ENCODE measurements around the gene NTM.

GRCh38 chr11:132285631-132286030 is 915.2 kb downstream of the NTM start:
- TF ChIP-seq, protein P1, sequence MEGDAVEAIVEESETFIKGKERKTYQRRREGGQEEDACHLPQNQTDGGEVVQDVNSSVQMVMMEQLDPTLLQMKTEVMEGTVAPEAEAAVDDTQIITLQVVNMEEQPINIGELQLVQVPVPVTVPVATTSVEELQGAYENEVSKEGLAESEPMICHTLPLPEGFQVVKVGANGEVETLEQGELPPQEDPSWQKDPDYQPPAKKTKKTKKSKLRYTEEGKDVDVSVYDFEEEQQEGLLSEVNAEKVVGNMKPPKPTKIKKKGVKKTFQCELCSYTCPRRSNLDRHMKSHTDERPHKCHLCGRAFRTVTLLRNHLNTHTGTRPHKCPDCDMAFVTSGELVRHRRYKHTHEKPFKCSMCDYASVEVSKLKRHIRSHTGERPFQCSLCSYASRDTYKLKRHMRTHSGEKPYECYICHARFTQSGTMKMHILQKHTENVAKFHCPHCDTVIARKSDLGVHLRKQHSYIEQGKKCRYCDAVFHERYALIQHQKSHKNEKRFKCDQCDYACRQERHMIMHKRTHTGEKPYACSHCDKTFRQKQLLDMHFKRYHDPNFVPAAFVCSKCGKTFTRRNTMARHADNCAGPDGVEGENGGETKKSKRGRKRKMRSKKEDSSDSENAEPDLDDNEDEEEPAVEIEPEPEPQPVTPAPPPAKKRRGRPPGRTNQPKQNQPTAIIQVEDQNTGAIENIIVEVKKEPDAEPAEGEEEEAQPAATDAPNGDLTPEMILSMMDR (IDR thresholded peaks at IDR 0.05), result no peak
- TF ChIP-seq POLR2A (IDR thresholded peaks at IDR 0.05) (no peak), EP300 (IDR thresholded peaks at IDR 0.05) (no peak)
